Lower leg skin (tissue), 3 donors: ENCODE data around the gene HMCES.

Experiments used
- POLR2A ChIP-seq, 2 donors: fragments of 450-650 bp; IDR thresholded peaks; one replicate each; pipeline ENCODE4 v1.6.1; 2016 to 2017; ENCODE audit warnings: antibody characterized with exemption in 2 of 2, mild to moderate bottlenecking in 1 of 2, moderate library complexity in 1 of 2
- TF ChIP-seq, protein P1 (sequence below), 3 donors: fragments of 450-650 bp; IDR thresholded peaks; one replicate each; pipeline ENCODE4 v1.5.1; 2016; ENCODE audit warnings: antibody characterized with exemption in 3 of 3, mild to moderate bottlenecking in 3 of 3, moderate library complexity in 2 of 3

DNA sequence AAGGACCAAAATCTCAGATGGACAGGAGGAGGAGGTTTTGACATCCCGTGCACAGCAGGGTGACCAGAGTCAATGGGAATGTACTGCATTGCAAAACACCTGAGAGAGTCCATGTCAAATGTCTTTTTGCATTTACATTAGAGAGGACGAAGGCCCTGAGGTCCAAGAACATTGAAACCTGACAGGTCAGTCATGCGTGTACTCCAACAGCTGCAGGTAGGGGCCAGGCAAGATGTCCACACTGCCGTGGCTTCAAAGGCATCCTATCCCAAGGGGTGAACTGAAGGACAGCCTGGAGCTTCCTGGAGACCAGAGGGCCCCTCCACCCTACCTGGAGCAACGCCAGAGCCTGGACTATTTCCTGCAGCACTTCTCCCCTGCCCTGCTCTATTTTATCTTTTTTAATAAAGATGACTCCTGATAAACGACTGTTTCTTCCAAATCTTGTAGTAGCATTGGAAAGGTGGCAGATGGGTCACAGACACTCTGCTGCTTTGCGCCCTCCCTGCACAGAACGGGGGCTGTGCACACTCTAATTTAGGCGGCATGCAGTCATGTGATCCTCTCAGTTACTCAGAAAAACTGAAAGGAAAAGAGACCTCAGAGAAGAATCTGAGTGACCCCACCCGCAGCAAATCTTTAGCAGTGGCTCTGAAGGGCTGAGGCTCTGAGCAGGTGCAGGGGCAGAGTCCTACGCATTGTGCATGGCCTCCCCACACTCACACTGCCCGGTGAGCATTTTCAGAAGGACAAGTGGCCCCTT, 68.2 kb downstream of the HMCES start:
- TF ChIP-seq, protein P1, sequence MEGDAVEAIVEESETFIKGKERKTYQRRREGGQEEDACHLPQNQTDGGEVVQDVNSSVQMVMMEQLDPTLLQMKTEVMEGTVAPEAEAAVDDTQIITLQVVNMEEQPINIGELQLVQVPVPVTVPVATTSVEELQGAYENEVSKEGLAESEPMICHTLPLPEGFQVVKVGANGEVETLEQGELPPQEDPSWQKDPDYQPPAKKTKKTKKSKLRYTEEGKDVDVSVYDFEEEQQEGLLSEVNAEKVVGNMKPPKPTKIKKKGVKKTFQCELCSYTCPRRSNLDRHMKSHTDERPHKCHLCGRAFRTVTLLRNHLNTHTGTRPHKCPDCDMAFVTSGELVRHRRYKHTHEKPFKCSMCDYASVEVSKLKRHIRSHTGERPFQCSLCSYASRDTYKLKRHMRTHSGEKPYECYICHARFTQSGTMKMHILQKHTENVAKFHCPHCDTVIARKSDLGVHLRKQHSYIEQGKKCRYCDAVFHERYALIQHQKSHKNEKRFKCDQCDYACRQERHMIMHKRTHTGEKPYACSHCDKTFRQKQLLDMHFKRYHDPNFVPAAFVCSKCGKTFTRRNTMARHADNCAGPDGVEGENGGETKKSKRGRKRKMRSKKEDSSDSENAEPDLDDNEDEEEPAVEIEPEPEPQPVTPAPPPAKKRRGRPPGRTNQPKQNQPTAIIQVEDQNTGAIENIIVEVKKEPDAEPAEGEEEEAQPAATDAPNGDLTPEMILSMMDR (IDR thresholded peaks at IDR 0.05), result no peak
- TF ChIP-seq POLR2A (IDR thresholded peaks at IDR 0.05), result no peak
